Stomach (tissue), 9 donors: Measurements from ENCODE around the gene CCDC148. TPM values are rescaled to one million over a fixed set of nuclear protein-coding genes. Genes with fewer than 3 reads are reported as not detected.

Experiments used
- DNase-seq, 2 donors: peaks; one replicate each; pipeline versions ENCODE4 v3.0.0 to v3.0.0-alpha.2; 2013 to 2019
- H3K27ac ChIP-seq, 5 donors: fragments of 200-600 bp in 4 of 5; sonication (generic) in 4 of 5; one replicate each; pipeline ENCODE4 v1.5.1; 2013 to 2019; ENCODE audit warnings: mild to moderate bottlenecking in 1 of 5, moderate library complexity in 1 of 5
- H3K27me3 ChIP-seq, 3 donors: fragments of 200-600 bp; sonication (generic); one replicate each; pipeline ENCODE4 v1.5.1; 2017 to 2019; ENCODE audit warnings: mixed run types in 1 of 3
- H3K36me3 ChIP-seq, 4 donors: fragments of 200-600 bp; sonication (generic); 1 replicate in 3 of 4; 2 replicates in 1 of 4; pipeline ENCODE4 v1.5.1; 2016 to 2019
- H3K4me1 ChIP-seq, 4 donors: fragments of 200-600 bp; sonication (generic); one replicate each; pipeline ENCODE4 v1.5.1; 2016 to 2019
- H3K4me3 ChIP-seq, 4 donors: fragments of 200-600 bp; sonication (generic) in 3 of 4; one replicate each; pipeline ENCODE4 v1.5.1; 2016 to 2019; ENCODE audit warnings: mild to moderate bottlenecking in 1 of 4
- H3K9me3 ChIP-seq, 4 donors: fragments of 200-600 bp; sonication (generic); one replicate each; pipeline ENCODE4 v1.5.1; 2016 to 2019
- CTCF ChIP-seq, 7 experiments: fragments of 450-650 bp in 4 of 7; fragments of 200-600 bp in 3 of 7; sonication (generic) in 3 of 7; IDR thresholded peaks; one replicate each; pipeline ENCODE4 v1.5.1; 2016 to 2019; ENCODE audit warnings: antibody characterized with exemption in 7 of 7, control low read depth in 2 of 7, mild to moderate bottlenecking in 1 of 7
- EP300 ChIP-seq: sonication (generic); formaldehyde crosslinking; IDR thresholded peaks from one replicate; pipeline ENCODE4 v1.6.1; 2017; ENCODE audit warnings: antibody characterized with exemption
- POLR2A ChIP-seq, 4 donors: fragments of 450-650 bp; IDR thresholded peaks; one replicate each; pipeline ENCODE4 v1.6.1; 2016; ENCODE audit warnings: antibody characterized with exemption in 4 of 4, control low read depth in 2 of 4, mild to moderate bottlenecking in 1 of 4, moderate library complexity in 1 of 4
- POLR2AphosphoS5 ChIP-seq, 3 donors: sonication (generic); formaldehyde crosslinking; IDR thresholded peaks; one replicate each; pipeline ENCODE4 v1.6.1; 2016; ENCODE audit warnings: antibody characterized with exemption in 3 of 3
- WGBS, 5 donors: extraction: QIAGEN DNeasy Blood & Tissue Kit in 3 of 5; methylation state at CpG; one replicate each; pipeline versions ENCODE4 v1.1.5 to v1.1.7; 2013 to 2018; 5-methylcytosine and 5-hydroxymethylcytosine counted together
- intact Hi-C: fragments of 100-400 bp; cut with DNase I; formaldehyde crosslinking; loops from one replicate; pipeline ENCODE4 v1.15.1; 2023; ENCODE audit warnings: low total_unique reads
- polyA plus RNA-seq, 3 donors: library from polyadenylated mRNA; stranded (reverse); fragments of 200-250 nt; gene quantifications; one replicate each; pipeline ENCODE4 v1.2.3, GENCODE V29; 2013
- total RNA-seq, 5 donors: library from RNA; depleted of rRNA; stranded (reverse); fragments of >200 nt; gene quantifications; one replicate each; pipeline versions ENCODE4 v1.1.0 to v1.2.3, GENCODE V29; 2014 to 2016
- donor health status: healthy with polysubstance abuse.
- donor health status: Bipolar disorder and iron deficiency.
- donor health status: healthy.

CCDC148 gene
- total and polyA plus RNA-seq, 8 donors: 0.25 to 1.3 (median 0.43) TPM; not detected in 5

DNA sequence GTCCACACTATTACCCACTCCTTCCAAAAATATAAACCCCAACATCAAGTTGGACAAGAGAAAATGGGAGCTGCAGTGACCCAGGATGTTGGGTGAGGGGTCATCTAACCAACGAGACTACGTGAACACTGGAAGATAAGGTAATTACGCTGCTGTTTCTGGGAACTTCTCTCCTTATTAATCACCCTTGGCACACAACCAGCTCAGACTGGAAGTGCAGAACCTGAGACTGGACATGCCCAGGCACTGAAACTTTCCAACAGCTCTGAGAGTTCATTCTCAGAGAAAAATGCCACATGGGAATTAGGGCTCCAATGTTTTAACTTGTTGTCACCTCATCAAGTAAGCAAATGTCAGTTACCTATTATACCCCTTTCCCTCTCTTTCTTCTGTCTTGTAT lies 135.3 kb downstream of the CCDC148 start:
- Histone ChIP-seq H3K9me3 (no peaks in the 10 kb centered on the region), H3K36me3 (no peaks in the 10 kb centered on the region), H3K4me3 (no peak overlapping the region), H3K4me1 (no peaks in the 10 kb centered on the region), H3K27me3 (no peaks in the 10 kb centered on the region), H3K27ac (no peak overlapping the region)
- DNase-seq: peak in 1 of 2 donors; percentile 40
- WGBS, 5 donors: 23 to 31% (median 28%) methylated on average over 3 of the region's 3 CpGs
- intact Hi-C loops: no loop called here
- no peak for TF ChIP-seq EP300
- no peak for TF ChIP-seq CTCF (IDR thresholded peaks at IDR 0.05)
- no peak for TF ChIP-seq POLR2A (IDR thresholded peaks at IDR 0.05)
- no peak for TF ChIP-seq POLR2AphosphoS5 (IDR thresholded peaks at IDR 0.05)

- H3K4me1 ChIP-seq: peaks cover 0 to 6% (median 3%) of the 10 kb centered on the region in 4 donors
- intact Hi-C loops: no loop called here
Measured at GRCh38 chr2:158319269-158319668, 137.3 kb downstream of the CCDC148 start.

GRCh38 chr2:158317642-158318041 lies 138.9 kb downstream of the CCDC148 start:
- Histone ChIP-seq H3K27me3 (no peaks in the 10 kb centered on the region), H3K4me1 (peaks cover 0 to 6% (median 3%) of the 10 kb centered on the region in 4 donors), H3K27ac (no peak overlapping the region), H3K36me3 (no peaks in the 10 kb centered on the region), H3K4me3 (no peak overlapping the region), H3K9me3 (no peaks in the 10 kb centered on the region)
- WGBS, 5 donors: 83 to 93% (median 90%) methylated on average over 2 of the region's 2 CpGs
- no peak for TF ChIP-seq POLR2A (IDR thresholded peaks at IDR 0.05)
- no peak for TF ChIP-seq POLR2AphosphoS5 (IDR thresholded peaks at IDR 0.05)
- TF ChIP-seq CTCF (IDR thresholded peaks at IDR 0.05): no peak
- TF ChIP-seq EP300: no peak
- DNase-seq: no peak
- intact Hi-C loops: no loop called here

More at GRCh38 chr2:158319269-158319668, 137.3 kb downstream of the CCDC148 start:
- TF ChIP-seq POLR2AphosphoS5 (IDR thresholded peaks at IDR 0.05) (no peak), POLR2A (IDR thresholded peaks at IDR 0.05) (no peak), EP300 (no peak), CTCF (IDR thresholded peaks at IDR 0.05) (no peak)
- H3K27me3 ChIP-seq: no peaks in the 10 kb centered on the region
- H3K36me3 ChIP-seq: no peaks in the 10 kb centered on the region
- no peak overlapping the region for H3K4me3 ChIP-seq
- no peak overlapping the region for H3K27ac ChIP-seq
- no peaks in the 10 kb centered on the region for H3K9me3 ChIP-seq
- WGBS, 5 donors: 57 to 76% (median 60%) methylated on average over 1 of the region's 1 CpG
- no peak for DNase-seq

GRCh38 chr2:158315803-158316414 lies 140.6 kb downstream of the CCDC148 start:
- DNase-seq: no peak
- H3K4me1 ChIP-seq: peaks cover 0 to 6% (median 3%) of the 10 kb centered on the region in 4 donors
- peak overlapping the region in 1 of 5 donors; percentile 28 for H3K27ac ChIP-seq
- intact Hi-C loops: no loop called here
- H3K9me3 ChIP-seq: no peaks in the 10 kb centered on the region
- no peaks in the 10 kb centered on the region for H3K27me3 ChIP-seq
- no peaks in the 10 kb centered on the region for H3K36me3 ChIP-seq
- 22 to 46% (median 26%) methylated on average over 1 of the region's 1 CpG for WGBS, 5 donors
- H3K4me3 ChIP-seq: no peak overlapping the region
- TF ChIP-seq POLR2AphosphoS5 (IDR thresholded peaks at IDR 0.05): no peak

- H3K9me3 ChIP-seq: no peaks in the 10 kb centered on the region
- intact Hi-C loops: no loop called here
- H3K27ac ChIP-seq: no peak overlapping the region
- H3K27me3 ChIP-seq: no peaks in the 10 kb centered on the region
- H3K4me3 ChIP-seq: no peak overlapping the region
- H3K4me1 ChIP-seq: peaks cover 0 to 6% (median 3%) of the 10 kb centered on the region in 4 donors
- peak in 1 of 2 donors; percentile 10 for DNase-seq
- 11 to 38% (median 27%) methylated on average over 1 of the region's 1 CpG for WGBS, 5 donors
- H3K36me3 ChIP-seq: no peaks in the 10 kb centered on the region
- TF ChIP-seq CTCF (IDR thresholded peaks at IDR 0.05) (no peak), POLR2AphosphoS5 (IDR thresholded peaks at IDR 0.05) (no peak), POLR2A (IDR thresholded peaks at IDR 0.05) (no peak), EP300 (no peak)
Measured at GRCh38 chr2:158315000-158315399, 141.6 kb downstream of the CCDC148 start.
